Left colon (tissue), 2 donors: ENCODE results near the gene HAVCR1. TPM values are rescaled to one million over a fixed set of nuclear protein-coding genes. Genes with fewer than 3 reads are reported as not detected.

Source experiments
- ATAC-seq: fragments of 200-7000 bp; cut with Tn5 transposase; one replicate; pipeline ENCODE4 v1.9.1; 2020; ENCODE audit warnings: mild to moderate bottlenecking, moderate library complexity
- DNase-seq, 2 donors: peaks; one replicate each; pipeline ENCODE4 v3.0.0-alpha.2; 2020
- intact Hi-C, 2 donors: fragments of 100-400 bp; cut with DNase I in 1 of 2; cut with micrococcal nuclease in 1 of 2; formaldehyde crosslinking; loops; one replicate each; pipeline versions ENCODE4 v1.11.2 to v1.14.0; 2022; cut with DNase I, micrococcal nuclease
- long read RNA-seq: library from polyadenylated mRNA; unstranded; transcript quantifications from one replicate; pipeline ENCODE4 v2.0.0, GENCODE V29; 2021
- total RNA-seq, 2 donors: library from RNA; stranded (reverse); fragmentation: NEBNext Ultra II Directional; extraction: Animal tissue kit (Norgen Biotek cat#: 25700); gene quantifications; one replicate each; pipeline ENCODE4 v1.2.1, GENCODE V29; 2021
- donor health status: DM: no; HTN: no; CAD: no.
- donor health status: DM: yes; HTN: yes; CAD: no.

HAVCR1 gene
- 10 to 100 TPM in 1 of 2 donors, 1 to 10 TPM in 1; 3.9 to 16.3 TPM for total RNA-seq
- long read RNA-seq, partial matches to known transcripts = 0 of 1 reads
- long read RNA-seq, other reads (novel, unspliced or antisense) = 1 of 1 reads

- DNase-seq (no peak), ATAC-seq (peak; percentile 88)
- intact Hi-C loops = no loop called here
Observed at GRCh38 chr5:157059093-157059539, at the start of gene HAVCR1. TSS of gene HAVCR1 (minus strand) at chr5:157059116. CDS start at chr5:157057943, 1,173 bp downstream.

GRCh38 chr5:157107508-157107907 is 48.6 kb upstream of the HAVCR1 start:
- DNase-seq = no peak
- no peak for ATAC-seq
- intact Hi-C loops = no loop called here

DNA sequence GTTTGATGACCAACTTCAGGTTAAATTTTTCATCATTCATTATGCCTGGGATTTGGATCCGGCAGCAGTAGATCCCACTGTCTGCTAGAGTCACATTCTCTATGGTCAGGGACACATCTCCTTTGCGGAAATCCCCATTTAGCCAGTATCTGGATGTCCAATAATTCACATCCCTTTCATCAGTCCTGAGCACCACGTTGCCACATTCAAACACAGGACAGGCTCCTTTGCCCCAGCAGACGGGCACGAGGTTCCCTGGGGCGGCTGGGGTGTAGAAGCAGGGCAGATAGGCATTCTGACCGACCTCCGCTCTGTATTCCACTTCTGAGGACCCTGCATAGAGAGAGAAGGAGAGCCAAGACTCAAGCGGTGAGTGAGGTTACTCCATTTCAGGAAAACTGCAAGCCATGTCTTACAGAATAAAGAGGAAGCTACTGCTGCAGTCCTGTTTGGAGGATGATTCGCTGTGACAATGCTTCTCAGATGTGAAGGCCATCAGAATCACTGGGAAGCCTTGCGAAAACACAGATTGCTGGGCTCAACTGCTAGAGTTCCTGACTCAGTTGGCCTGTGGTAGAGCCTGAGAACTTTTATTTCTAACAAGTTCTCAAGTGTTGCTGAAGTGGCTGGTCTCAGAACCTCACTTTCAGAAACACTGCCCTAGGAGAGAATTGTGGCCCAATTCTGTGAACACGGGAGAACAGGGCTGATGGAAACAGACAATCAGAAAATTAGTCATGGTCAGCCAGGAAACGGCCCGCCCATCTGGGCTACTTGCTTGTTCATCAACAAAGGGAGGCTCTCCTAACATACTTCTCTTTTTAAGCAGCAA is 47.9 kb upstream of the HAVCR1 start:
- DNase-seq = peak in 1 of 2 donors; percentile 18
- ATAC-seq = no peak
- intact Hi-C loops = no loop called here

DNA sequence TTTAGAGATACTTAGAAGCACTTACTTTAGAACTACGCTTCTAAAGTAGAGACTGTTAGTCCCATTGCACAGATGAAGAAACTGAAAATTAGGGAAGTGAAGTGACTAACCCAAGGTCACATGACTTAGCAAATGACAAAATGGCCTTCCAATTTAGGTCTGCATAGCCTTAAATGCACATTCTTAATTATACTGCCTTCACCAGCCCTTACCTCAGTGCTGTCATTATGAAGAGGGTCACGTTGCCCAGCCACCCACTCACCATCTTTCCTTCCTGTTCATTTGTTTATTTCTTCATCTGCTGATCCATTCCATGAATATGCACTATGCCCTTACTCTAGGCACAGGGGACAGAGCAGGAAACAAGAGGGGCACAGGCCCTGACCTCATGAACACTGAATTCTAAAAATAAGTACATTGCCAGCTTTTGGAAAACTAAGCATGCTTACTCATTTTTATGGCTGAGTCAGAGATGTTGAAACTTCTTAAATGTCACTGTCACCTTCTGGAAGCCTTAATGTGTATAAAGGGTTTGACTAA is 41.3 kb upstream of the HAVCR1 start:
- DNase-seq (no peak), ATAC-seq (no peak)
- intact Hi-C loops = no loop called here

- ATAC-seq = peak; percentile 71
- no peak for DNase-seq
- intact Hi-C loops = no loop called here
Observed at GRCh38 chr5:157088342-157088990, 29.6 kb upstream of the HAVCR1 start.

DNA sequence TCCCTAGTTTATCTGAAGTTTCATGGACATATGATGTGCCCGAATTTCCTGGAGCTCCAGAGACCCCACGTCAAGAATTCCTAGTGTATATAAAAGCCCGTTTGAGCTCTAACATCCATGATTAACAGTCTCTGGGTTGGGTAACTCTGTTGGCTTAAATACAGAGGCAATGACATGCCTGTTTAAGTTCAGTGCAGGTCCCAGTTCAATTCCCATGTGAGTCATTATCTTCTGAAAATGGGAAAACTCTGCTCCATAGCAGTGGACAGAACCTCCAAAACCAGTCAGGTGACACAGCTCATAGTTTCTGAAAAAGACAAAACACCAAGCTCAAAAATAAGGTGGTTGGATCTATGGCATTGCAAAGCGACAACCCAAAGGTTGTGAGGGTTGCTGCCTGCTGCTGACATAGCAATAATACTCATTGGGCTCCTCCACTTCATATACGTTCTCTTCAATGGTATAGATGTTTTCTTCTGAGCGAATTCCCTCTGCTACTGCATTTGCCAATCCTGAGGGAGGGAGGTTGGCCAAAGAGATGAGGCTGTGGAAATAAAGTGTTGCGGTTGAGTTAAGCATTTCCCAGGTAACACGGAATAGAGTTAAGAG is 27.9 kb upstream of the HAVCR1 start:
- intact Hi-C loops = no loop called here
- no peak for ATAC-seq
- DNase-seq = no peak

GRCh38 chr5:157085930-157086329 is 27.0 kb upstream of the HAVCR1 start:
- DNase-seq (no peak), ATAC-seq (no peak)
- intact Hi-C loops = no loop called here

DNA sequence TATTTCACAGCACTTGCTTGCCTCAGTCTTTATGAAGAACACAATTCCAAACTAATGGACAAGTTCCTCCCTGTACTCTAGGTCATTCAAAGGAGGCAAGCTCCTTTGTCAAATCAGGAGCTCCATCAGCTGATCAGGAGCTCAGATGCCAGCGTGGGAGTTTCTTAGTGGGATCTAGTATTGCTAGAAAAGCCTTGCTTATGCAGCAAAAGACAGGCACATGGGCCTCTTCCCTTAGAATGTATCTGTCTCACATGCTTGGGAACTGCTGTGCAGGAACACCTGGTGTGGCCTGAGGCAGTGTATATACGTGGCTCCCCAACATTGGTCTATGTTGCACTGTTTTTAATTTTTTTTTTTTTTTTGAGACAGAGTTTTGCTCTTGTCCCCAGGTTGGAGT is 21.4 kb upstream of the HAVCR1 start:
- ATAC-seq (no peak), DNase-seq (no peak)
- intact Hi-C loops = no loop called here

DNA sequence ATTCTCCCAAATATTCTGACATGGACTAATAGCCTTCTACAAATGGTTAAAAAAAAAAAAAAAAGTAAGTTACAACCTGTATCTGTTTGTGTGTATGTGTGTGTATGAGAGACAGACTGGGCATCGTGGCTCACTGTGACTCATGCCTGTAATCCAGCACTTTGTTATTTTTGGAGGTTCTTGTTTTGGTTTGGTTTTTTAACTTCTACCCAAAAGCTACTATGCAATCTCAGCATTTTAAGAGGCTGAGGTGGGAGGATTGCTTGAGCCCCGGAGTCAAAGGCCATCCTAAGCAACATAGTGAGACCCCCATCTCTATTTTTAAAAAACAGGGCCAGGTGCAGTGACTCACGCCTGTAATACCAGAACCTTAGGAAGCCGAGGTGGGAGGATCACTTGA is 17.6 kb upstream of the HAVCR1 start:
- intact Hi-C loops = no loop called here

GRCh38 chr5:157072508-157072907 is 13.6 kb upstream of the HAVCR1 start:
- DNase-seq = no peak
- intact Hi-C loops = no loop called here
- peak; percentile 71 for ATAC-seq

More for the DNA sequence above, 17.6 kb upstream of the HAVCR1 start:
- DNase-seq (no peak), ATAC-seq (no peak)

DNA sequence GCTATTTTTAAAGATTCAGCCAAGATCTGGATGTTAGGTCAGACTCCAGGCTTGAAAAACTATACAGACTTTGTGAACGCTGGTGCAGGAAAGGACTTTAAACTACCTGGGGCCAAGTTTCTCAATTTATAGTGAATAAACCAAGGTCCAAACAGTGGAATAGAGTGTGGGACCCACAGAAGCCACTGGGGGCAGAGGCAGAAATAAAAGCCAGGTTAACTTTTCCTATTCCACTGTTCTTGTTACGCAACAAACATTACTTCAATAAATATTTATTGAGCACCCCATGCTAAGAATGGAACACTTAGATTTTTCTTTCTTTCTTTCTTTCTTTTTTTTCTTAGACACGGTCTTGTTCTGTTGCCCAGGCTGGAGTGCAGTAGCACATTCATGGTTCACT is 11.0 kb upstream of the HAVCR1 start:
- intact Hi-C loops = no loop called here
- DNase-seq (no peak), ATAC-seq (peak; percentile 20)

DNA sequence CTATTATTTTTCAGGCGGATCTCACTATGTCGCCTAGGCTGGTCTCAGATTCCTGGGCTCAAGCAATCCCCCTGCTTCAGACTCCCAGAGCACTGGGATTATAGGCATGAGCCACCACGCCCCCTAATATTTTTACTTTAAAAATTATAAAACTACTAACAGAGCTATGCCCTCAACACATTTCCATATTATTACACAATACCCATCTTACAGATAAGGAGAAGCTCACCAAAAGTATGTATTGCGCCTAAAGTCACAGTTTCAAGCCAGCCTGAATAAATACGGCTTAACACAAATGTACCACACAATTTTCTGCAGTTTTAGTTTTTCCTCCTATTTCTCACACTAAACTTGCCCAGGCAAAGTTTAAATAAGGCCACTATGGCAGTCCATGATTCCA is 9.9 kb upstream of the HAVCR1 start:
- intact Hi-C loops = no loop called here
- no peak for DNase-seq
- no peak for ATAC-seq

- intact Hi-C loops = no loop called here
- ATAC-seq = peak; percentile 42
- no peak for DNase-seq
Observed at GRCh38 chr5:157068339-157068738, 9.4 kb upstream of the HAVCR1 start.

DNA sequence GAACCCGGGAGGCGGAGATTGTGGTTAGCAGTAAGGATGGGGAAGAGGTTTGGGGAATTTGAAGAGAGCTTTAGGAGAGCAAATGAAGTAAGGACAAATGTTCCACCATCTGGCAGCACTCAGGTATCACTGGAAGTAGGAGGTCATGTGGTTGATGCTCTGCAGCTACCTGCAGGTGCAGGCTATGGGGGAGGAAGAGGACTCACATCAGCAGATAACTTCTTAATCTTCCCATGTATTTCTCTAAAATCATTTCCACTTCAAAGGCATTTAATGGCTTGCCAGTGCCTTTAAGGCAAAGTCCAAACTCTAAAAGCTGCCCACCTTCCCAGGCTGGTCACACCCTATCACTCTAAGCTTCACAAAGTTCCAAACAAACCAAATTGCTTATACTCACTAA is 8.1 kb upstream of the HAVCR1 start:
- intact Hi-C loops = no loop called here
- ATAC-seq (peak; percentile 53), DNase-seq (no peak)

DNA sequence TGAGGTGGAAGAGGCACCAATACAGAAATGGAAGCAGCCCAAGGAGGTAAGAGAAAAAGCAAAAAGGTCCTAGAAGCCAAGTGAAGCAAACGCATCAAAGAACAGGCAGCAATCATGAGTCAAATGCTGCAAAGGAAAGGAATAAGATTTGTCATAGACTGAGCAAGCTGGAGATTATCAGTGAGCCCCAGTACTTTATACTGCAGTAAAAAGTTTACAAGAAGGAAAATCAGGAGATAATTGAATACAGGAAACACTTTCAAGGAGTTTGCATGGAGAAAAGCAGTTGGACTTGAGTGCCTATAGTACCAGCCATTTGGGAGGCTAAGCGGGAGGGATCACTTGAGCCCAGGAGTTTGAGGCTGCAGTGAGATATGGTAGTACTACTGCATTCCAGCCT is 7.2 kb upstream of the HAVCR1 start:
- ATAC-seq (peak; percentile 67), DNase-seq (no peak)
- intact Hi-C loops = no loop called here

- DNase-seq (peak in 1 of 2 donors; percentile 50), ATAC-seq (peak; percentile 70)
- intact Hi-C loops = no loop called here
Observed at GRCh38 chr5:157063776-157064430, 5.0 kb upstream of the HAVCR1 start.

DNA sequence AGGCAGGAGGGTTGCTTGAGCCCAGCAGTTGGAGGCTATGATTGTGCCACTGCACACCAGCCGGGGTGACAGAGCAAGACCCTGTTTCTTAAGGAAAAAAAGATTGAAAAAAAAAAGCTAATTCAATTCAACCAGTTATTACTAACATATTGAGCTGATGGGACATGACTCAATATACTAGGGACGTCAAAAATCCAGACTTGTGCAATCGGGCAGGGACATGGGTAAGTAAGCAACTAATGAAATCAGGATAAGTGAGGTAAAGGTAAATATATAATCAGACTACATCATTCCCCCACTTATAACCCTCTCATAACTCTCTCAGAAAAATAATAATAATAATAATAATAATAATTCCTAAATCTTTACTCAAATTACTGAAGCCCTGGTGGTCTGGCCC is 975 bp upstream of the HAVCR1 start:
- intact Hi-C loops = no loop called here
- no peak for ATAC-seq
- DNase-seq = no peak

DNA sequence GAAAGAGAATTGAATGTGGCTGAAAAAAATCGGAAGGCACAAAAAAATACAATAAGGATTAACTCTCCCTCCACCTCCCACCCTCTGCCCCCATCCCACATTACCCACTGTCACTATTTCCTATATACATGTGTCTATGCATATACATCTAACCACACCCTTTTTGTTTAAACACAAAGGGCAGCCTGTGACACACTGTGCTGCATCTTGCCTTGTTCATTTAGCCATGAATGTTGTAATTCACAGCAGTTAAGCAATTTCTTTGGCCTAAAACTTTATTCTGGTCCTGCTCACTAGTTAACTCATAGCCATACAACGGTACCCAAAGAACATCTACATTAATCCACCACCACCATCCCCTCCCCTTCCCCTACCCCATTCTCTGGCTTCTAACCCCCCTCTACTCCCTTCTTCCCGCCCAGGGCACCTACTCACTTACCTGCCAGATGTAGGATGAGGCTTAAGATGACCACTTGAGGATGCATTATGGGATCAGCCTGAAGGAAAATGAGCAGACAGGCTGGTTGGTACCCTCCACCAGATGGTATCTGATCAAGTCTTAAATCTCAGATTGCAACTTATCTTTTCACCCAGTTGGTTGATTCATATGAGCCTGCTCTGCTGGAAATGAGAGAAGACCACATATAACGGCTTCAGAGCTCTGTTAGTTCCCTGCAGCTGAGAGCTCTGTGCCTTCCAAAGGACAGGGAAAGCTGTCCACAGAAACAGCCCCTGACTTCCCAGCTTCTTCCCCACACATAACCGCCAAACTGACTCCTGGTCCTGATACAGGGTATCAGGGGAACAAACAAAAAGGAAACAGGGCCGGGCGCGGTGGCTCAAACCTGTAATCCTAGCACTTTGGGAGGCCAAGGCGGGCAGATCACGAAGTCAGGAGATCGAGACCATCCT is 1.2 kb downstream of the HAVCR1 start:
- DNase-seq = no peak
- intact Hi-C loops = no loop called here
- peak; percentile 47 for ATAC-seq
